Renal pelvis (tissue), 4 donors: Measurements from ENCODE around the gene TIMP1. TPM values are rescaled to one million over a fixed set of nuclear protein-coding genes. Genes with fewer than 3 reads are reported as not detected.
A peak's percentile ranks its signal among the peaks of the same experiment; 100 is the strongest.

Experiments
- DNase-seq: peaks from one replicate; pipeline ENCODE4 v3.0.0-alpha.2; 2013
- polyA plus RNA-seq, 3 donors: library from polyadenylated mRNA; unstranded; fragments of 120-200 nt; gene quantifications; one replicate each; pipeline ENCODE4 v1.2.1, GENCODE V29; 2013; ENCODE audit not compliant: insufficient read length in 3 of 3

Gene TIMP1
- polyA plus RNA-seq, 3 donors: 66.9 to 103 (median 72.7) TPM

DNA sequence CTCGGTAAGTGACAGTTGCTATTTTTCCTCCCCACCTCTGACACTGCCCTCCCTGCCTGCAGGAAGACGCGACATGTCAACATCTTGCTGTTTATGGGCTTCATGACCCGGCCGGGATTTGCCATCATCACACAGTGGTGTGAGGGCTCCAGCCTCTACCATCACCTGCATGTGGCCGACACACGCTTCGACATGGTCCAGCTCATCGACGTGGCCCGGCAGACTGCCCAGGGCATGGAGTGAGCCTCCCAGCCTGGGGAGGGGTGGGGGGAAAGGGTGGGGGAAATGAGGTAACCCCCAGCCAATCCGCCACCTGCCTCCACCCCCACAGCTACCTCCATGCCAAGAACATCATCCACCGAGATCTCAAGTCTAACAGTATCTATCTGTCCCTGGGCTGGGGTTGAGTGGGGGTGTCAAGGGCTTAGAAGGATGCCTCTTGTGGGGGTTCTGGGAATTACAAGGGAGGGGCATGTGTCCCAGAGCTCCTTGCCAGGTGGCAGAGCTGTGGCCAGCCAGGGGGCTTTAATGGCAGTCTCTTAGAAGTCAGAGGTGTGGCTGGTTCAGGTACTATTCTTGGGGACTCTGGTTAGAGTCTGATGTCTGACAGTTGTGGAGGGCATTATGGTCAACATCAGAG is 13.5 kb upstream of the TIMP1 start:
- no peak for DNase-seq

DNA sequence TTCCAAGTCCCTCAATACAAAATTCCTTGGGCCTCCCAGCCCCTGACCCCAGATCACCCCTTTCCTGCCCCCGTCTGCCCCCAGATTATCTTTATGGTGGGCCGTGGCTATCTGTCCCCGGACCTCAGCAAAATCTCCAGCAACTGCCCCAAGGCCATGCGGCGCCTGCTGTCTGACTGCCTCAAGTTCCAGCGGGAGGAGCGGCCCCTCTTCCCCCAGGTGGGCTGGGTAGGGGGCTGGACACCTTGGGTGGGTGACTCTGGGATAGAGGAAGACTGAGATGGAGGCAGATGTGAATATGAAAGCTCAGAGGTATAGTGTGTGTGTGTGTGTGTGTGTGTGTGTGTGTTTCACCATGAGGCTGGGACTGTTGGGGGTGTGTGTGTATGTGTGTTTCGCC is 11.4 kb upstream of the TIMP1 start:
- no peak for DNase-seq

DNA sequence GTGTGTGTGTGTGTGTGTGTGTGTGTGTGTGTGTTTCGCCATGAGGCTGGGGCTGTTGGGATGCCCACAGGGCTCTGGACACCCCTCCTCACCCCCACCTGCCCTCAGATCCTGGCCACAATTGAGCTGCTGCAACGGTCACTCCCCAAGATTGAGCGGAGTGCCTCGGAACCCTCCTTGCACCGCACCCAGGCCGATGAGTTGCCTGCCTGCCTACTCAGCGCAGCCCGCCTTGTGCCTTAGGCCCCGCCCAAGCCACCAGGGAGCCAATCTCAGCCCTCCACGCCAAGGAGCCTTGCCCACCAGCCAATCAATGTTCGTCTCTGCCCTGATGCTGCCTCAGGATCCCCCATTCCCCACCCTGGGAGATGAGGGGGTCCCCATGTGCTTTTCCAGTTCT is 11.0 kb upstream of the TIMP1 start:
- no peak for DNase-seq

DNA sequence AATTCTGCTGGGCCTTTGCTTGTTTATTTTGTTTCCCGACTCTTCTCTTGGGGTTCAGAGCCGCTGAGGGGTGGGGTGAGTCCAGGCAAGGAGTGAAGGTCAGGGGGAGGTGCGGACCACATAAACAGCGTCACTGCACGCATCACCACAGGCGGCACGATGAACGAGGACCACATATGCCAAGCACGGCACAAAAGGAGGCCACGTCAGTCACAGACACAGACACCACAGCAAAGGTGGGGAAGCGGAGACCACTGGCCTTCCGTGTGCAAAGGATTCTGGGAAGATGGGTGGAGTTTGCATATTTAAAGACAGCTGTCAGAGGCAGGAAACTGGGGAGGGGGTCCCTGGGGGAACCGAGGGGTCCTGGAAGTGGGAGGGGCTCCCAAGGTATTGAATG is 10.3 kb upstream of the TIMP1 start:
- no peak for DNase-seq

DNA sequence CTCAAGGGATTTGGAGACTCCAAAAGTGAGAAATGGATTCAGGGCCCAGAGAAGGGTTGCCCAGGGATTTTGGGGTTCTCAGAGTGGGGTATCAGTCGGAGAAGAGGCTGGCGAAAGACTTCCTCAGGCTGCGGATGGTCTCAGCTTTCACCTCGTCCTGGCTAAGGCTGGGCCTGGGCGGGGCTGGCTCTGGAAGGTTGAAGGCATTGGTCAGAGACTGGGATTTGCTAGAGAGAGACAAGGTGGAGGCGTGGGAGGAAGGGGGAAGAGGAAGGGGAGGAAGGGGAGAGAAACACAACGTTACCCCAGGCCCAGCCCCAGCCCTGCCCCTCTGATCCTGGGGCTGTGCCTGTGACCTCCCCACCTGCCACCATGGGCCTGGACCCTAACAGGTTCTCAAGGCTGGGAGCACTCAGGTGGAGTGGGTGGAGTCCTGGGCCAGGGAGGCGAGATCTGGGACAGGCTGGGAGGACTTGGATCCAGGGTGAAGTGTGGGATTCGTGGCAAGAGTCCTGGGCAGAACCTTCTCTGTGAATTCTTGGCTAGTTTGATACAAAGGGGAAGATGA is 9.4 kb upstream of the TIMP1 start:
- DNase-seq: no peak

DNA sequence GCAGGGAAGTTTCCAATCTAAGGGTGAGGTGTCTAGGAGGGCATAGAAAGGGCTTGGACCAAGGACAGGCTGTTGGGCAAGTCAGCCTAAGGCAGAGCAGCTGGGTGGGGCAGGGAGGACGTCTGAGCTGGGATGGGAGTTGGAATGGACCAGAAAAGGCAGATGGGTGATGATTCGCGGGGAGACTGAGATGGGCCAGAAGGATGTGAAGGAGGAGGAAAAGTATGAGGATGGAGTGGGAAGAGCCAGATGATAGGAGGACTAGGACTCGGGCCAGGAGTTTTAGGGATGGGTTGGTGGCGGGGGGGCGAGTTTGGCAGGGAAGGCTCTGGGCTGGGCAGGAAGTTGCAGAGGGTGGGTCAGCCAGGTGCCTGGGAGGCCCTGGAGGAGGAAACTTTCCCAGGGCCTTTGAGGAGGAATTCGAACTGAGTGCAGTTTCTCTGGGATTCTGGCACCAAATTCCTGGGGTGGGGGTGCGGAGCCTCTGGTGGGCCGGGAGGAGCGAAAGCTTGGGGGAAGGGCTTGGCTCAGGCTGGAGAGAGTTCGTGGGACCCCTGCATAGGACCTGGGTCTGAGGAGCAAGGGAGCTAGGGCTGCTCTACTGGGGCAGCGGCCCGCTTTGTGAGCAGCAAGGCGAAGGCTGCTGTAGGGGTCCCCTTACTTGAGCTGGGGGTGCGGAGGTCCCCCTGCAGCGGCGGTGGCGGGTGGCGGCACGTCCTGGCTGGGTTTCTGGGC is 8.7 kb upstream of the TIMP1 start:
- peak; percentile 77 for DNase-seq

DNA sequence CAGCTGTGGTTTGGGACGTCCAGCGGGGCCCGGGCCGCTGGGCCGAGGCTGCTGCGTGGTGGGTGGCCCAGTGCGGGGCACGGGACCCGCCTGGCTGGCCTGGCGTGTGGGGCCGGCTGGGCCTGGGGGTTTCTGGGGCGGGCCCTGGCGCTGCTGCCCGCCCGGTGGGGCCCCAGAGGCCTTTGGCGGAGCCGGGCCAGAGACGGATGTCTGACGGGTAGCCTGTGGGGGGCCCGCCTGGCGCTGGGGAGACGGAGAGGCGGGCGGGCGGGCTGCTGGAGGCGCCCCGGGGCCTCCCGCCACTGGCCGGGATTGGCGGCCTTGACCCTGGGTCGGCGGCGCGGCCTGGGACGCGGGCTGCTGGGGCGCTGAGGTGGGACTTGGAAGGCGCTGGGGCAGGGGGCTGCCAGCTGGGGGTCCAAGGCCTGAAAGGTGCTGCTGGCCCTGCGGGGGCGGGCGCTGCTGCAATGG is 8.1 kb upstream of the TIMP1 start:
- no peak for DNase-seq

DNA sequence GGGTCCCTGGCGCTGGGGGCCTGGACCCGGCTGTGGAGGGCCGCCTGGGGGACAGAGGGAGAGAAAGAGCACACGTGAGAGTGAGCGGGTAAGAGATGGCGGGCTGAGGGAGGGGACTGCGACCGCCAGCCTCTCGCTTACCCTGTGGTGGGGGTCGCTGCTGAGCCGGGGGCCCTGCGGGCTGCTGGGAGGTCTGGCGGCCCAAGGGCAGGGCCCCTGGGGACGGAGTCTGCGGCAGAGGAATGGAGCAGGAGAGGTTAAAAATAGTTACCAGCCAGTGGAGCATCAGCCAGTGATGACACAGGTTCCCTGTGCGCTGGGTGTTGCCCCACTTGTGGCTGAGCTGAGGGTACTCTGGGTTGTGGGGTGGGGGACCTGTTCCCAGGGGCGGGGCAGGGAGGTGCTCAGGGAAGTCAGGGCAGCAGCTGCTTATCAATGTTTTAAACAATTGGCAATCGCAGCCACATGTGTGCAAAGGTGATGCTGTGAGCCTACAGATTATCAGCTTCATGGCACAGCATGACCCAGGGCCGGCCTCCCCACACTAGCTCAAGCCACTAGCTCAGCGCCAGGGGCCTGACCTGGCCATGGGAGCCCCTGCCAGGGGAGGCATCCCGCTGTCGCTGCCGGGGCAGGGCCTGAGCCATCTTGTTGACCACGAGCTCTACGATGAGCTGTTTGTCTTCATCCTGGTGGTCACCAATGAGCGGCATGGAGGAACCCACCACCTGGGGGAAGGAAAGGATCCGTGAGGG is 7.5 kb upstream of the TIMP1 start:
- DNase-seq: no peak

DNA sequence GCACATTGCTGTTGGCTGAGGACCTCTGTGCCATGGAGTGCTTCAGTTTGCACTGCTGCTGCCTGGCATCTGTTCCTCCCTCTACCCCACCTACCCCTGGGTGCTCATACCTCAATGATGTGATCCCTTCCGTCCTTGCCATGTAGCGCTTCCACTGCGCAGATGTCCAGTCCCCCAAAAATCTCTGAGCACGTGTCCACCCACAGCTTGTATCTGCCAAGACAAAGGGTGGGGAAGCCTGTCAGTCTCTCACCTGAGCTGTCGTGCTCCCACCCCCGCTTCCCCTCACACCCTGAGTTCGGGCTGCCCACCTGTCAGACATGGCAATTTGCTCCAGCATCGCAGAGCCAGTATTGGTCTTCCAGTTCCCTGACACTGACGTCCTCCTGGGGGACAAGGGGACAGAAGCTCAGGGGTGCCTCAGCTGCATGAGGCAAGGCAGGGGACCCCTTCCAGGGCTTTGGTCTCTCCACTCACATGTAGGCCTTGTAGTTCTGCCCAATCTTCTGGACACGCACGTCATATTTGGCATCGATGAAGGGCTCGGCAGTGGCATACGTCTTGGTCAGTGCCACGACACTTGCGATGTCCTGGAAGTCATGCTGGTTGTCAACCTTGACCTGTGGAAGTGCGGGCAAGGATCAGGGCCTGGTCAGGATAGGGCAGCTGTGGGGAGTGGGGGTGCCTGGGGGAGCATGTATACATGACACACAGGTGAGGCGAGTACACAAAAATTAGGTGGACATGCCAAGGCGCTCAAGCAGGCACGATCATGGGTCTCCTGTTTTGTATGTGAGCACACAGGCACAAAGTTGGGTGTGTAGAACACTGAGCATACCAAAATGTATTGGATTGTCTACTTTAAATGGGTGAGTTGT is 6.0 kb upstream of the TIMP1 start:
- no peak for DNase-seq

DNA sequence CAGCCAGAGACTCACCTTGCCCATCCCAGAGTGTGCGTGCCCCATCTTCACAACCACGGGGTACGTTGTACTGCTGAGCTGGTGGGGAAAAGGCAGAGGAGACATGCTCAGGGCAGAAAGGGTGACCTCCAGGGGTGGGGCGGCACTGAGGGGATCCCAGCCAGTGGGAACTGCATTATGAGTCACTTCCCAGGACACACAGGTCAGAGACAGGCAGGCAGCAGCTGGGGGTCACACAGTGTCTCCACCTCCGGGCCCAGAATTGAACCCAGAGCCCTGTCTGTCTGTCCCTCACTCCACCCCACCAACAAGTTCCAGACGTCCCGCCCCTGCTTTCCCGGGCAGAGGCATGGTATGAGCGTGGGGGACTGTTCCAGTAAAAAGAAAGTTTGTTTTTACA is 4.8 kb upstream of the TIMP1 start:
- no peak for DNase-seq

DNA sequence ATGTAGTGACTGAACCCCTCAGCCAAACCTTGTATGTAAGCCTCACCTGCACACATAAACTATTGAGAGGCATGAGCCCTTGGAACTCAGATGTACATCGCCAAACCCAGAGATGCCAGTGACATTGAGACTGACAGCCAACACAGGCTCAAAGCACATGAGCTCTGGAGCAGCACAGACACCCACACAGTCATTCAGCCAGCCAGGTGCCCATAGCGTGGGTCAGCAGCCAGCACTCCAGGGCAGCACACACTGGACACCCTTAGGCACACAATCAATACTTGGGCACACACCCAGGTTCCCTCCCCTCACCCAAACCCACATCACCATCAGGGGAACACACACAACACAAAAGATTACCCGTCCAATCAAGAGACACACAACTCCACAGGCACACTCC is 4.3 kb upstream of the TIMP1 start:
- no peak for DNase-seq

DNA sequence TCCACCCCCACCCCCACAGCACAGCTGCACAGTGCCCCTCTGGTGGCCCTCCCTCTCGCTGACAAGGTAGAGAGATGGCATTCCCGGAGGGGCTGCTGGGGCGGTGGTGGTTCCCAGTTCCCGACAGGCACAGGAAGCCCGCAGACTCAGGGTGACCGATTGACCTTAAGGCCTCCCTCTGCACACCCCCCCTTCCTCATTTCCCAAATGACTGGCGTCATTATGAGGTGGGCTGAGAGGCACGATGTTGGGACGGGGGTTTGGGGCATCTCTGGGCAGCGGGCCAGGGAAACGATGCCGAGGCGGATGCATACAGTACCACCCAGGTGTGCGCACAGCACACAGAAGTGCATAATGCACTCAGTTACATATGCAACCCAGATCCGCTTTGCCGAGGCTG is 3.5 kb upstream of the TIMP1 start:
- no peak for DNase-seq

DNA sequence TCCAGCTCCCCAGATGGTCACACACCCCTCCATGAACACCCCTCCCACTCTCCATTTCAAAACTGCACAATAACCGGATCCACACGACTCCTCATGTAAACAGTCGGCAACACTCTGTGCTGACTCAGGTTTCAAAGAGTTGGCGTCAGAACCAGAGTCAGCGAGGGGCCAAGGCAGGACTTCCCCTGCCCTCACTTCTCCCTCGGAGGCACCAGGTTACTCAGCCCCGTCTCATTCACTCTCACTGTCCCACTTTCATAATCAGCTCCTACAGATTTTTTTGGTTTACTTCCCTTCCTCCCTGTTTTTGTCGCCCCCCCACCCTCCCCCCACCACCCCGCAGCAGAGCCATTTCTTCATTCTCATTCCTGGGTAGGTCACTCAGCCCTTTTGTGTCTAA is 2.7 kb upstream of the TIMP1 start:
- DNase-seq: no peak

DNA sequence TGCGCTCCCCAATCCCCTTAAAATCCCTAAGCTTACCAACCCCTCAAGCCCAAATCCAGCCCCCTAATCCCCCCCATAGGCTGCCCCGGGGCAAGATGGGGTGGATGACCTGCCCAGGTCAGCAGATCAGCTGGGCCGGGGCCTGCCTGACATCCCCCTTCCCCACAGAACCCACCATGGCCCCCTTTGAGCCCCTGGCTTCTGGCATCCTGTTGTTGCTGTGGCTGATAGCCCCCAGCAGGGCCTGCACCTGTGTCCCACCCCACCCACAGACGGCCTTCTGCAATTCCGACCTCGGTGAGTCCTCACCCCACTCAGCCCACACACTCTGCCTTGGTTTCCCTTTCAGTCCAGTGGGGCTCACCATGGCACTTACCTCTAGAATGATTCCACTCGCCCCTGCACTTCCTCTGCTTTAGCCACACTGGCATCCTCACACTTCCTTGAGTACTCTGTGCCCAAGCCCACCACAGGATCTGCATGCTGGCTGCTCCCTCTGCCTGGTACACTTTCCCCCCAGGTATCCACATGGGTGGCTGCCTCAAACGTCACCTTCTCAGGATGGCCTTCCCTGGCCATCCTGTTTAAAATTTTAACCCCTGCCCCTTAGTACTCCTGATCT is 1.1 kb downstream of the TIMP1 start:
- no peak for DNase-seq

DNA sequence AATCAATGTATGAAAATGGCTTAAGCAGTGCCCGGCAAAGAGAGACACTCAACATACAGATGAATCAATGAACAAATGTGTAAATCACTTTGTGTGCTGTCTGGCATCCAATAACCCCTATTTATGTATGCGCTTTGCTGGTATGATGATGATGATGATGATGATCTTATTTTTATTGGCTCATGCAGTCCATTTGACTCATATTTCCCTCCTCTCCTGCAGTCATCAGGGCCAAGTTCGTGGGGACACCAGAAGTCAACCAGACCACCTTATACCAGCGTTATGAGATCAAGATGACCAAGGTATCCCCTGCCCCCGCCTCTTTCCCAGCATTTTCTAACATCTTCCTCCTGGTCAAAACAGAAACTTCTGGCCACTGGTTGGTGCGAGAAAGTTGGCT is 2.5 kb downstream of the TIMP1 start:
- no peak for DNase-seq

DNA sequence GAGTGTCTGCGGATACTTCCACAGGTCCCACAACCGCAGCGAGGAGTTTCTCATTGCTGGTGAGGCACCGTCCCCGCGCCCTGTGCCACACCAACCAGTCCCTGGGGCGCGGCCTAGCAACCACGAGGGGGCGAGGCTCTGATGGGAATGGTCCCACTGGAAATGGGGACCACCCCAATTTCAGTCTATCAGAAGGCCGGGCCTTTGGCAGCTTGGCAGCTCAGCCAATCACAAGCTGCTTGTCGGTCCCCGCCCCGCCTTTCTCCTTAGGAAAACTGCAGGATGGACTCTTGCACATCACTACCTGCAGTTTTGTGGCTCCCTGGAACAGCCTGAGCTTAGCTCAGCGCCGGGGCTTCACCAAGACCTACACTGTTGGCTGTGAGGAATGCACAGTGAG is 3.0 kb downstream of the TIMP1 start:
- no peak for DNase-seq

DNA sequence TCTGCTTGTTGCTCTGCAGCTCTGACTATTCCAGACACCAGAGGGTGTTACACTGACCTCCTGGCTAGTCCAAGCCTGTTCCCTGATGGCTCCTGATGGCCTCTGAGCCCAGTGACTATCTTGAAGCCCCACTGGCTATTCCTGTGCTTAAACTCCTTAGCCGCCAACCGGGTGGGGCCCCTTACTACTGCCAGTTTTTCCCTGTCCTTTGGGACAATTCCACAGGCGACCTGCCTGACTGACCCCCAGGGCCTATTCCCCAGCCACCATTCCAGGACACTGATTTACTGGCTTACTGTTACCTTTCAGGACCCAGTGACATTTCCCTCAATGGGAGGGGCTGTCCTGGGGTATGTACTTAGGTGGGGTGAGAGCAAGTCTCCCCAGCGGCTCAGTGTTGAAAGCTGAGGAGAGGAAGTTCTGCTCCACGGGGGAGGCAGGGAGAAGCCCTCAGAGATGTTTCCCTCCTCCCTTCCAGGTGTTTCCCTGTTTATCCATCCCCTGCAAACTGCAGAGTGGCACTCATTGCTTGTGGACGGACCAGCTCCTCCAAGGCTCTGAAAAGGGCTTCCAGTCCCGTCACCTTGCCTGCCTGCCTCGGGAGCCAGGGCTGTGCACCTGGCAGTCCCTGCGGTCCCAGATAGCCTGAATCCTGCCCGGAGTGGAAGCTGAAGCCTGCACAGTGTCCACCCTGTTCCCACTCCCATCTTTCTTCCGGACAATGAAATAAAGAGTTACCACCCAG is 4.0 kb downstream of the TIMP1 start:
- no peak for DNase-seq

DNA sequence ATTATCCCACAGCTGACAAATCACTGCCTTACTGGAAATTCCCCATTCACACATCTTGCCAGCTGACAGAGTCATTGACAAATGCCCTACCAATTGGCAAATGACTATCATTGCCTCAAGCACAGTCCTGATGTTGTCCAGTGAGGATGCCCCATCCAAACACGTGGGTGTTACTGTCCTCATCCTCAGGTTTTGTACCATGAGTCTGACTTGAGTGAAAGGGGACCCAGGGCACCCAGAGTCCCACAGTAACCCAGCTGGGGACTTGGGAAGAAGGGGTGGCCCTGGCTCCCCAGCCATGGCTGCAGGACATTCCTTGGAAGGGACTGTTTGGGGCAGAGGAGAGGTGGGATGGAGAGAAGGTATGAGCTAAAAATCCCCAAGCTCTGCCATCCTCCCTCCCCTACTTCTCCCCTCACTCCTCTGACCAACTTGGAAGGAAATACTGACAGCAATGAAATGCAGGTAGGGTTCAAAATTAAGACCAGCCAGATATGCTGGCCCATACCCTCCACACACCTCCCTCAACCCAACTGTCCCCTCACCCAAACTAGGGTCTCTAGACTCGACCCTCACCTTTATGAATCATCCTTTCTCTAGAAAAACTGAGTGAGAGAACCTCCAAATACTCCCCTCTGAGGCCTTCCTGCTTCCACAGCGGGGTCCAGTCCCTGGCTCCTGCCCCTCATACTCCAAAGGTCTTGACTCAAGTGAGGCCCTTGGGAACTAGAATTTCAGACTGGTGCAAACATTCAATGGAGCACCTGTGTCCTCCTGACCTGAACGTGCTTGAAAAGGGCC is 5.1 kb downstream of the TIMP1 start:
- no peak for DNase-seq

DNA sequence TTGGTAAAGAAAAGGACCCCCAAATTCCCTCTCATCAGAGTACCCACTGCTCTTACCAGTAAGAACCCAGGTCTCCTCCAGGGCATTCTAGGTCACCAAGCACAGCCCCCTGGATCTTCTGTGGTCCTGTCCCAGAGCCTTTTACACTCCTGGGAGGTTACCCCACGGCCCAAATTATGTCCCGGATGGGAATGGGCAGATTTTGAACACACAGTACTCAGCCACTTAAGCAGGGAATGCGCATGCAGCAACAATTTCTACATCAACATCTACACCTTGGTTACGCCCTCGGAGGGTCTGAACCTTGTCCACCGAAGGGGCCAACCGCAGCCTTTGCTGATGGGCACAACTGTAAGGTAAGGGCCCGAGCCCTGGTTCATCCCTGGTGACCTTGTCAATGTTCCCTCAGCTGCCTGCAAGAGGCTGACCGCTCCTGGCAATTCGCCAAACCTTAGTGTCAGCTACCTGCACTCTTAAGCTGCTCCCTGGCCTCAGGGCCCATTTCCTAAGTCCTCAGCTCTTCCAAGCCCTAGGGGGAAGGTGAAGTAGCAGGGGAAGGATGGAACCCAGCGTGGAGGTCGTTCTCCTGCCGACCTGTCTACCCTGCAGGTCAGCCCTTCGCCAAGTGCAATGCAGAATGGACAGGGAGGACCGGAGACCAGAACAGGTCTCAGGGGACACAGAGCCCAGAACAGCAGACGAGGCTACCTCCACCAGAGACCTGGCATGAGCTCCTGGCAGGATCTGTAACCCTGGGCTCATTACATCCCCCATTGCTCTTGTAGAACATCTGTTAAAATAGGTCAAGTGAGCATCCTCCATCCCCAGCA is 5.9 kb downstream of the TIMP1 start:
- no peak for DNase-seq
